Measurements from ENCODE around the gene PIGQ.

The PIGQ gene

GRCh38 chr16:555528-556473 lies 14.0 kb upstream of the PIGQ start:
- Histone ChIP-seq H2AFZ (no peak overlapping the region), H3K9ac (no peak overlapping the region), H3K9me3 (ENCODE audit: control insufficient read depth, low read length) (no peaks in the 10 kb centered on the region), H3K27ac (no peak overlapping the region), H3K4me3 (ENCODE audit: low read depth, low read length) (no peak overlapping the region), H3K36me3 (ENCODE audit: control insufficient read depth, insufficient read depth, low read length) (no peaks in the 10 kb centered on the region), H3K4me1 (peaks cover 5% of the 10 kb centered on the region), H3K27me3 (ENCODE audit: control insufficient read depth, insufficient read depth, low read length) (no peaks in the 10 kb centered on the region), H3K4me2 (ENCODE audit: low read length) (no peak overlapping the region), H3K79me2 (no peaks in the 10 kb centered on the region)
- no peak for TF ChIP-seq CTCF (IDR thresholded peaks at IDR 0.05)

- H3K36me3 ChIP-seq (ENCODE audit: control insufficient read depth, insufficient read depth, low read length) = no peaks in the 10 kb centered on the region
- H3K79me2 ChIP-seq = no peaks in the 10 kb centered on the region
- H3K4me1 ChIP-seq = peaks cover 5% of the 10 kb centered on the region
- H3K4me3 ChIP-seq (ENCODE audit: low read depth, low read length) = no peak overlapping the region
- H3K27ac ChIP-seq = no peak overlapping the region
- H3K9ac ChIP-seq = no peak overlapping the region
- H3K9me3 ChIP-seq (ENCODE audit: control insufficient read depth, low read length) = no peaks in the 10 kb centered on the region
- no peak overlapping the region for H2AFZ ChIP-seq
- no peak overlapping the region for H3K4me2 ChIP-seq (ENCODE audit: low read length)
- H3K27me3 ChIP-seq (ENCODE audit: control insufficient read depth, insufficient read depth, low read length) = no peaks in the 10 kb centered on the region
- no peak for TF ChIP-seq CTCF (IDR thresholded peaks at IDR 0.05)
Measured at GRCh38 chr16:556474-557173, 13.1 kb upstream of the PIGQ start.

- Histone ChIP-seq H3K4me1 (peaks cover 5% of the 10 kb centered on the region), H3K4me3 (ENCODE audit: low read depth, low read length) (no peak overlapping the region), H3K27ac (no peak overlapping the region), H3K27me3 (ENCODE audit: control insufficient read depth, insufficient read depth, low read length) (no peaks in the 10 kb centered on the region), H3K79me2 (no peaks in the 10 kb centered on the region), H3K4me2 (ENCODE audit: low read length) (no peak overlapping the region), H3K36me3 (ENCODE audit: control insufficient read depth, insufficient read depth, low read length) (no peaks in the 10 kb centered on the region), H3K9me3 (ENCODE audit: control insufficient read depth, low read length) (no peaks in the 10 kb centered on the region), H3K9ac (no peak overlapping the region), H2AFZ (no peak overlapping the region)
- TF ChIP-seq CTCF (IDR thresholded peaks at IDR 0.05) = no peak
Measured at GRCh38 chr16:557463-558297, 12.1 kb upstream of the PIGQ start.

- no peaks in the 10 kb centered on the region for H3K79me2 ChIP-seq
- H3K9ac ChIP-seq = no peak overlapping the region
- H3K4me2 ChIP-seq (ENCODE audit: low read length) = no peak overlapping the region
- no peak for TF ChIP-seq CTCF (IDR thresholded peaks at IDR 0.05)
- H3K27ac ChIP-seq = no peak overlapping the region
- H3K9me3 ChIP-seq (ENCODE audit: control insufficient read depth, low read length) = no peaks in the 10 kb centered on the region
- no peaks in the 10 kb centered on the region for H3K36me3 ChIP-seq (ENCODE audit: control insufficient read depth, insufficient read depth, low read length)
- H3K4me1 ChIP-seq = peaks cover 5% of the 10 kb centered on the region
- H3K27me3 ChIP-seq (ENCODE audit: control insufficient read depth, insufficient read depth, low read length) = no peaks in the 10 kb centered on the region
- no peak overlapping the region for H3K4me3 ChIP-seq (ENCODE audit: low read depth, low read length)
- no peak overlapping the region for H2AFZ ChIP-seq
Measured at GRCh38 chr16:558298-559020, 11.3 kb upstream of the PIGQ start.

Measured in parathyroid adenoma (tissue), 2 donors.